ENCODE results near the gene KRTAP5-3.
"Not testable (repeated sequence)": the region's sequence is repeated elsewhere in the genome, so short reads cannot be mapped to it uniquely, and the experiment has no call there.

KRTAP5-3 gene

GRCh38 chr11:1592628-1593027, 15.6 kb downstream of the KRTAP5-3 start:
- Histone ChIP-seq H3K9ac (ENCODE audit: low read depth, low read length) (no peak overlapping the region), H3K4me1 (ENCODE audit: insufficient read depth, low read length) (peaks cover 12% of the 10 kb centered on the region; the same call in 1 of the 2 replicates), H3K36me3 (ENCODE audit: insufficient read depth, low read length) (no peaks in the 10 kb centered on the region), H3K9me3 (ENCODE audit: control insufficient read depth, insufficient read depth, low read length) (no peaks in the 10 kb centered on the region)

DNA sequence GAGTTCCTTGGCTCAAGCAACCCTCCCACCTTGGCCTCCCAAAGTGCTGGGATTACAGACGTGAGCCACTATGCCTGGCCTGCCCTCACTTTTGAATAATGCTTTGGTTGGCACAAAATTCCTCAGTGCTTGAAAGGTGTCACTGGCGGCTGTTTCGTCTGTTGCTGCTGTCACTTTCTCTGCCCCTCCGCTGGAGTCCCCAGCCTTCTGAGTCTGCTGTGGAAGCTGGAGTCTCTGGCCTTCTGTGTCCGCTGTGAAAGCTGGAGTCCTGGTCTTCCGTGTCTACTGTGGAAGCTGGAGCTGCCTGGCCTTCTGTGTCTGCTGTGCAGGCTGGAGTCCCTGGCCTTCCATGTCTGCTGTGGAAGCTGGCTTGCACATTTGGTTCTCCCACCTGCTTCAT, 18.3 kb downstream of the KRTAP5-3 start:
- no peaks in the 10 kb centered on the region for H3K9me3 ChIP-seq (ENCODE audit: control insufficient read depth, insufficient read depth, low read length)
- no peaks in the 10 kb centered on the region for H3K36me3 ChIP-seq (ENCODE audit: insufficient read depth, low read length)
- no peak overlapping the region for H3K9ac ChIP-seq (ENCODE audit: low read depth, low read length)
- no peaks in the 10 kb centered on the region for H3K4me1 ChIP-seq (ENCODE audit: insufficient read depth, low read length)

DNA sequence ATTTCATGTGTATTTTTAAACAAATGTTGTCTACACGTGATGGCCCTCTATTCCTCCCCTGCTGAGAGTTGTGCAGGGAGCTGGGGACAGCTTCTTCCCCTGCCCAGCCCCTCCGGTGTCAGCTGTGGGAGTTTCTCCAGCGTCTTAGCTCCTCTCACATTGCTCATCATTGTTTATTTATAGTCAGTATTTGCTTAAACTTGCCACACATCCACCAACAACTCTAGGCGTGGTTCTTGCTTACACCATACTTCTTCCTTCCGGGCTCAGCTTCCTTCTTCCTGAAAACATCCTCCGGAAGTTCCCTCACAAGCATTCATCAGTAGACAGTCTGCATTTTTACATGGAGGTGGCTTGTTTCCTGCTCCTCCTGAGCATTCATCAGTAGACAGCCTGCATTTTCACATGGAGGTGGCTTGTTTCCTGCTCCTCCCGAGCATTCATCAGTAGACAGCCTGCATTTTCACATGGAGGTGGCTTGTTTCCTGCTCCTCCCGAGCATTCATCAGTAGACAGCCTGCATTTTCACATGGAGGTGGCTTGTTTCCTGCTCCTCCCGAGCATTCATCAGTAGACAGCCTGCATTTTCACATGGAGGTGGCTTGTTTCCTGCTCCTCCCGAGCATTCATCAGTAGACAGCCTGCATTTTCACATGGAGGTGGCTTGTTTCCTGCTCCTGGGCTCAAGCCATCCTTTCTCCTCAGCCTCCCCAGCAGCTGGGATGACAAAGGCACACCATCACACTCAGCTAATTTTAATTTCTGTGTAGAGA, 18.9 kb downstream of the KRTAP5-3 start:
- not testable (repeated sequence) for H3K4me1 ChIP-seq (ENCODE audit: insufficient read depth, low read length); H3K9me3 ChIP-seq (ENCODE audit: control insufficient read depth, insufficient read depth, low read length); H3K36me3 ChIP-seq (ENCODE audit: insufficient read depth, low read length); H3K9ac ChIP-seq (ENCODE audit: low read depth, low read length)

DNA sequence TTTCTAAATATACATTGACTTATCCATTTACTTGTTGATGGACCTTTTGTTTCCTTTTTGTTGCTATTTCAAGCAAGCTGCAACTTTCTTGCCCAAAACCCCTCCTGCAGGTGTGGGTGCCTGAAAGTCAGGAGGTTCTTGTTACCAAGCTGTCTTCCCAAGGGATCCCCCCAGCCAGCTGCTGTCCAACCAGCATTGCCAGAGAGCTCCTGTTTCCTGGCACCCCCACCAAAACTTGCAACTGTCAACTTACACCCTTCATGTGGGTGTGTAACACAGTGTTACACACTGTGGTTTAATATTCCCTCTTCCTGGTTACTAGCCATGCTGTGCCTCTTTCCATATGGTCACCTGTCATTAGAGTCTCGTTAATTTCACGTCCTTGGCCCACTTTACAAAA, 21.6 kb downstream of the KRTAP5-3 start:
- H3K36me3 ChIP-seq (ENCODE audit: insufficient read depth, low read length), result no peaks in the 10 kb centered on the region
- H3K9ac ChIP-seq (ENCODE audit: low read depth, low read length), result no peak overlapping the region
- no peaks in the 10 kb centered on the region for H3K9me3 ChIP-seq (ENCODE audit: control insufficient read depth, insufficient read depth, low read length)
- no peaks in the 10 kb centered on the region for H3K4me1 ChIP-seq (ENCODE audit: insufficient read depth, low read length)

DNA sequence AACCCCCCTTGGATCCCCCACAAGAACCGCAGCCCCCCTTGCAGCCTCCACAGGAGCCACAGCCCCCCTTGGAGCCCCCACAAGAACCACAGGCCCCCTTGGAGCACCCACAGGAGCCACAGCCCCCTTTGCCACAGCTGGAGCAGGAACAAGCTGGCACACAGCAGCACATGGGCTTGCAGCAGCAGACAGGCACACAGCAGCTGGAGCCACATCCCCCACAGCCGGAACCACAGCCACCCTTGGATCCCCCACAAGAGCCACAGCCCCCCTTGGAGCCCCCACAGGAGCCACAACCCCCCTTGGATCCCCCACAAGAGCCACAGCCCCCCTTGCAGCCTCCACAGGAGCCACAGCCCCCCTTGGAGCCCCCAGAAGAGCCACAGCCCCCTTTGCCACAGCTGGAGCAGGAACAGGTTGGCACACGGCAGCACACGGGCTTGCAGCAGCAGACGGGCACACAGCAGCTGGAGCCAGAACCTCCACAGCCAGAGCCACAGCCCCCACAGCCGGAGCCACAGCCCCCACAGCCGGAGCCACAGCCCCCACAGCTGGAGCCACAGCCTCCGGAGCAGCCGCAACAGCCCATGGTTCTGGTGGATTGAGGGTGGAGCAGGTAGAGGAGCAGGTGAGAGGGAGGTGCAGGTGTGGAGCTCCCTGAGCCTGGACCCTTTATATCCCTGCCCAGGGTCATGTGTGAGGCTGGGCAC, 23.4 kb downstream of the KRTAP5-3 start, which contains the start of gene KRTAP5-1:
Gene KRTAP5-1 (minus strand): TSS at position 623 of the 710 bp plus-strand sequence. CDS start 34 bp downstream, at position 589.
- H3K4me1 ChIP-seq (ENCODE audit: insufficient read depth, low read length); H3K9me3 ChIP-seq (ENCODE audit: control insufficient read depth, insufficient read depth, low read length); H3K36me3 ChIP-seq (ENCODE audit: insufficient read depth, low read length); H3K9ac ChIP-seq (ENCODE audit: low read depth, low read length): not testable (repeated sequence)

GRCh38 chr11:1582909-1583308, 25.4 kb downstream of the KRTAP5-3 start:
- H3K9ac ChIP-seq (ENCODE audit: low read depth, low read length); H3K36me3 ChIP-seq (ENCODE audit: insufficient read depth, low read length); H3K9me3 ChIP-seq (ENCODE audit: control insufficient read depth, insufficient read depth, low read length); H3K4me1 ChIP-seq (ENCODE audit: insufficient read depth, low read length): not testable (repeated sequence)

DNA sequence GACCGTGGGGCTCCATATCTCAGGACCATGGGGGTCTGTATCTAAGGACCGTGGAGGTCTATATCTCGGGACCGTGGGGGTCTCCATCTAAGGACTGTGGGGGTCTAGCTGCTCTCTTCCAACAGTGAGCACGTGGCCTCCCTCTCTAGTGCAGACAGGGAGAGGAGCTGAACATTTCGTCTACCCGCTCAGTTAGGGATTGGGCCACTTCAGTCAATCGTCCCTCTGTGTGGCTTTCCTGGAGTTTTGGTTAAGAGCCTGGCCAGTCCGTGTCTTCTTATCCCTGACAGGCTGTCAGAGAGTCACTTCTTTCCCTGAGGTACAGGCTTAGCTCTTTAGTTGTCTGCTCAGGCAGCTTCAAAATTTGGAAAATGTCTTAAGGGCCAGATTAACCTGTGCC, 26.3 kb downstream of the KRTAP5-3 start:
- Histone ChIP-seq H3K9me3 (ENCODE audit: control insufficient read depth, insufficient read depth, low read length) (peaks cover 6% of the 10 kb centered on the region; the same call in 1 of the 2 replicates), H3K36me3 (ENCODE audit: insufficient read depth, low read length) (no peaks in the 10 kb centered on the region), H3K9ac (ENCODE audit: low read depth, low read length) (no peak overlapping the region), H3K4me1 (ENCODE audit: insufficient read depth, low read length) (no peaks in the 10 kb centered on the region)

DNA sequence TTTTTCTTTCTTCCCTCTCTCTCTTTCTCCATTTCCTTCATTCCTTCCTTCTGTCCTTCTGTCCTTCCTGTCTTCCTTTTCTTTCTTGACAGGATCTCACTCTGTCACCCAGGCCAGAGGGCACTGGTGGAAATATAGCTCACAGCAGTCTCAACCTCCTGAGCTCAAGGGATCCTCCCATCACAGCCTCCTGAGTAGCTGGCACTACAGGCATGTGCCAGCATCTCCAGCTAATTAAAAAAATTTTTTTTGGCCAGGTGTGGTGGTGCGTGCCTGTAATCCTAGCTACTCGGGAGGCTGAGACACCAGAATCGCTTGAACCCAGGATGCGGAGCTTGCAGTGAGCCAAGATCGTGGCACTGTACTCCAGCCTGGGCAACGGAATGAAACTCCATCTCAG, 31.4 kb downstream of the KRTAP5-3 start:
- Histone ChIP-seq H3K36me3 (ENCODE audit: insufficient read depth, low read length) (no peaks in the 10 kb centered on the region), H3K9me3 (ENCODE audit: control insufficient read depth, insufficient read depth, low read length) (peaks cover 6% of the 10 kb centered on the region; the same call in 1 of the 2 replicates), H3K4me1 (ENCODE audit: insufficient read depth, low read length) (no peaks in the 10 kb centered on the region; the same call in 1 of the 2 replicates), H3K9ac (ENCODE audit: low read depth, low read length) (no peak overlapping the region)

GRCh38 chr11:1575756-1576155, 32.5 kb downstream of the KRTAP5-3 start:
- not testable (repeated sequence) for H3K9me3 ChIP-seq (ENCODE audit: control insufficient read depth, insufficient read depth, low read length); H3K4me1 ChIP-seq (ENCODE audit: insufficient read depth, low read length); H3K9ac ChIP-seq (ENCODE audit: low read depth, low read length); H3K36me3 ChIP-seq (ENCODE audit: insufficient read depth, low read length)

DNA sequence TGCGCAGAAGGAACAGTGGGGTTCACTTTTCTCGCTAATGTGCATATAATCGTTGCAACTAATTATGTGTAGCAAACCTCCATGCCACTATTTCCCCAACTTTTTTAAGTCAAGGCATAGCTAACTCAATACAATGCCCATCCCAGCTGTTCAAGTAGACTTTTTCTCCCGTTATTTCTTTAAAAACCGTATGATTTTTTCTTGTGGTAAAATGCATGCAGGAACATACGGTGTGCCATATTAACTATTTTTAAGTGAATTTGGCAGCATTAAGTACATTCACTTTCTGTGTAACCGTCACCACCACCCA, 33.4 kb downstream of the KRTAP5-3 start:
- peaks cover 6% of the 10 kb centered on the region; the same call in 1 of the 2 replicates for H3K4me1 ChIP-seq (ENCODE audit: insufficient read depth, low read length)
- H3K36me3 ChIP-seq (ENCODE audit: insufficient read depth, low read length), result no peaks in the 10 kb centered on the region
- no peak overlapping the region for H3K9ac ChIP-seq (ENCODE audit: low read depth, low read length)

DNA sequence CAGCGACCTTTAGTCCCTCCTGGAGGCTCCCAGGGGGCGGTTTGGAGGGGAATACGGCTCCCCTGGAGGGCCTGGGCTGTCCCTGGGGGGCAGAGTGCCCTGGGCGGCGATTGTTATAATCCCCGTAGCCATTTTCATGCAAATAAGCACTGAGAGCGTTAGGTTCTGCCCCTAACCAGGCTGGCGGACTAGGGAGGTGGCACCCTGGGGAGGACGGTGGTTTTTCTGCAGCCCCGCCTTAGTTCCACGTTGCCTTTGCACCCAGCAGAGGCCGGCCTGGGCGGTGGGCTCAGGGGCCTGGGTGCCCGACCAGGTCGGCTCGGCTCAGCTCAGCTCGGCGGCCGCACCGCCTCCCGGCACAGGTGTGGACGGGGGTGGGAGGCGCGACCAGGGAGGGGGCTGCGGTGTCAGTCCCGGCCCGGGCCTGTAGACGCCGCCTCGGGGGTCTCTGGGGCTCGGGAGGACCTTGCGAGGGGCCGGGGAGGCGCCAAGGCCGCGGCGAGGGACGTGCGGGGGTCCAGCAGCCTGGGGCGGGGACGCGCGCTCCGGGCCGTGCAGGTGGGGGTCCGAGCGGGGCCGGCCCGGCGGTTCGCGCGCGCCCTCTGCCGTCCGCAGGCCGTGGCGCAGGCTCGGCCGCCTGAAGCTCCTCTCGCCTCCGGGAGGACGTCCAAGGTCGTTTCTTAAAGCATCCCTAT, 33.9 kb downstream of the KRTAP5-3 start:
- Histone ChIP-seq H3K4me1 (ENCODE audit: insufficient read depth, low read length) (peaks cover 6% of the 10 kb centered on the region; the same call in 1 of the 2 replicates), H3K9me3 (ENCODE audit: control insufficient read depth, insufficient read depth, low read length) (peaks cover 6% of the 10 kb centered on the region; the same call in 1 of the 2 replicates), H3K36me3 (ENCODE audit: insufficient read depth, low read length) (no peaks in the 10 kb centered on the region), H3K9ac (ENCODE audit: low read depth, low read length) (peak overlapping the region; percentile 35; the same call in 1 of the 2 replicates)

More for the DNA sequence above, 33.4 kb downstream of the KRTAP5-3 start:
- peaks cover 6% of the 10 kb centered on the region; the same call in 1 of the 2 replicates for H3K9me3 ChIP-seq (ENCODE audit: control insufficient read depth, insufficient read depth, low read length)

GRCh38 chr11:1573903-1574237, 34.4 kb downstream of the KRTAP5-3 start:
- Histone ChIP-seq H3K9ac (ENCODE audit: low read depth, low read length) (peak overlapping the region; percentile 32; the same call in 1 of the 2 replicates), H3K36me3 (ENCODE audit: insufficient read depth, low read length) (no peaks in the 10 kb centered on the region), H3K4me1 (ENCODE audit: insufficient read depth, low read length) (peaks cover 6% of the 10 kb centered on the region; the same call in 1 of the 2 replicates), H3K9me3 (ENCODE audit: control insufficient read depth, insufficient read depth, low read length) (peaks cover 6% of the 10 kb centered on the region; the same call in 1 of the 2 replicates)

- Histone ChIP-seq H3K4me1 (ENCODE audit: insufficient read depth, low read length) (peaks cover 6% of the 10 kb centered on the region; the same call in 1 of the 2 replicates), H3K9me3 (ENCODE audit: control insufficient read depth, insufficient read depth, low read length) (peaks cover 5% of the 10 kb centered on the region; the same call in 1 of the 2 replicates), H3K9ac (ENCODE audit: low read depth, low read length) (peak overlapping the region; percentile 50; the same call in 1 of the 2 replicates), H3K36me3 (ENCODE audit: insufficient read depth, low read length) (no peaks in the 10 kb centered on the region)
These were observed 35.0 kb downstream of the KRTAP5-3 start for GRCh38 chr11:1573077-1573902.
